Measurements from ENCODE around the gene LRRC49. TPM values are rescaled to one million over a fixed set of nuclear protein-coding genes. Genes with fewer than 3 reads are reported as not detected.

Gene LRRC49
- total RNA-seq, 2 experiments from 2014 or later, result not detected

DNA sequence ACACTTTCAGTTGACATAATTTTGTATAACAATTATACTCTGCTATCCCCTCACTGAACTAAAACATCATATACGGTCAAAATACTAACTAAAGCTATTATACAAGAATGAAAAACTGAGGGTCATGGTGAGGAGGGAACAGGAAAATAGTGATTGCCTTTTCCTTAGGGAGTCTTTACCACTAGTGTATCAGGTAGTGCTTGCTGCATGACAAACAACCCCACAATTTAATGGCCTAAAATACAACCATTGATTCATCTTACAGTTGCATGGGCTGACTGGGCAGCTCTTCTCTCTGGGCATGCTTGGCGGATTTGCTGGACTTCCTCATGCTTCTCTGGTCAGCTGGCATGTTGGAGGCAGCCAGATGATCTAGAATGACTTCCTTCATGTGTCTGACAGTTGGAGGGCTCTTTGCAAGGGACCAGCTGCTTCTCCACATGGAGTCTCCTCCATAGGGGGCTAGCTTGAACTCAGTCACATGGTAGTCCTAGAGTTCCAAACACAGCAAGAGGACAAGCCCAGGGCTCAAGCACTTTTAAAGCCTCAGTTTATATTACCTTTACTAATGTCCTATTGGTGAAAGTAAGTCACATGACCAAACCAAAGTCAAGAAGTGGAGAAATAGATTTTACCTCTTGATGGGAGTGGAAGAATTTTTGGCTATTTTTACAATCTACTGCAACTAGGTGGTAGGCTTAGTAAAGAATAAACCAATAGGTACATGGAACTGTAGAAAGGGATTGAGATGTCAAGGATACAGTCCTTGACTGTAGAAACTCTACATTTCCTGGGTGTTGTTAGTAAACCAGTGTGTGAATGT, 19.2 kb upstream of the LRRC49 start:
- no peak for TF ChIP-seq EZH2phosphoT487 (IDR thresholded peaks at IDR 0.05; ENCODE audit: borderline replicate concordance, low read depth, low read length)
- TF ChIP-seq, protein P1, sequence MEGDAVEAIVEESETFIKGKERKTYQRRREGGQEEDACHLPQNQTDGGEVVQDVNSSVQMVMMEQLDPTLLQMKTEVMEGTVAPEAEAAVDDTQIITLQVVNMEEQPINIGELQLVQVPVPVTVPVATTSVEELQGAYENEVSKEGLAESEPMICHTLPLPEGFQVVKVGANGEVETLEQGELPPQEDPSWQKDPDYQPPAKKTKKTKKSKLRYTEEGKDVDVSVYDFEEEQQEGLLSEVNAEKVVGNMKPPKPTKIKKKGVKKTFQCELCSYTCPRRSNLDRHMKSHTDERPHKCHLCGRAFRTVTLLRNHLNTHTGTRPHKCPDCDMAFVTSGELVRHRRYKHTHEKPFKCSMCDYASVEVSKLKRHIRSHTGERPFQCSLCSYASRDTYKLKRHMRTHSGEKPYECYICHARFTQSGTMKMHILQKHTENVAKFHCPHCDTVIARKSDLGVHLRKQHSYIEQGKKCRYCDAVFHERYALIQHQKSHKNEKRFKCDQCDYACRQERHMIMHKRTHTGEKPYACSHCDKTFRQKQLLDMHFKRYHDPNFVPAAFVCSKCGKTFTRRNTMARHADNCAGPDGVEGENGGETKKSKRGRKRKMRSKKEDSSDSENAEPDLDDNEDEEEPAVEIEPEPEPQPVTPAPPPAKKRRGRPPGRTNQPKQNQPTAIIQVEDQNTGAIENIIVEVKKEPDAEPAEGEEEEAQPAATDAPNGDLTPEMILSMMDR (conservative IDR thresholded peaks at IDR 0.05; ENCODE audit: low read length), result no peak
- H3K9me3 ChIP-seq (ENCODE audit: low read length), result no peaks in the 10 kb centered on the region
- H3K27ac ChIP-seq (ENCODE audit: low read depth, low read length, poor library complexity, severe bottlenecking), result no peak overlapping the region
- POLR2A ChIA-PET, result no interaction called here
- H3K9me2 ChIP-seq (ENCODE audit: insufficient read depth, low read length), result no peaks in the 10 kb centered on the region
- no peaks in the 10 kb centered on the region for H3K36me3 ChIP-seq (ENCODE audit: insufficient read depth, low read length)
- no TSS peak for BruUV-seq (replicated peaks)
- no peak for DNase-seq (ENCODE audit: low spot score)
- intact Hi-C loops (cut with micrococcal nuclease; ENCODE audit: unreplicated experiment), result no loop called here
- no peak overlapping the region for H2AFZ ChIP-seq (ENCODE audit: low read length)
- no peak overlapping the region for H3K4me3 ChIP-seq (ENCODE audit: low read depth, low read length, poor library complexity, severe bottlenecking)
- CTCF ChIA-PET (ENCODE audit: unreplicated experiment), result no interaction called here
- no peaks in the 10 kb centered on the region for H4K20me1 ChIP-seq (ENCODE audit: insufficient read depth, low read length)
- no peaks in the 10 kb centered on the region for H3K79me2 ChIP-seq (ENCODE audit: insufficient read depth, low read depth, low read length)
- H3K4me2 ChIP-seq (ENCODE audit: low read length), result no peak overlapping the region
- H3K4me1 ChIP-seq (ENCODE audit: insufficient read depth, low read length, poor library complexity, severe bottlenecking), result no peaks in the 10 kb centered on the region

DNA sequence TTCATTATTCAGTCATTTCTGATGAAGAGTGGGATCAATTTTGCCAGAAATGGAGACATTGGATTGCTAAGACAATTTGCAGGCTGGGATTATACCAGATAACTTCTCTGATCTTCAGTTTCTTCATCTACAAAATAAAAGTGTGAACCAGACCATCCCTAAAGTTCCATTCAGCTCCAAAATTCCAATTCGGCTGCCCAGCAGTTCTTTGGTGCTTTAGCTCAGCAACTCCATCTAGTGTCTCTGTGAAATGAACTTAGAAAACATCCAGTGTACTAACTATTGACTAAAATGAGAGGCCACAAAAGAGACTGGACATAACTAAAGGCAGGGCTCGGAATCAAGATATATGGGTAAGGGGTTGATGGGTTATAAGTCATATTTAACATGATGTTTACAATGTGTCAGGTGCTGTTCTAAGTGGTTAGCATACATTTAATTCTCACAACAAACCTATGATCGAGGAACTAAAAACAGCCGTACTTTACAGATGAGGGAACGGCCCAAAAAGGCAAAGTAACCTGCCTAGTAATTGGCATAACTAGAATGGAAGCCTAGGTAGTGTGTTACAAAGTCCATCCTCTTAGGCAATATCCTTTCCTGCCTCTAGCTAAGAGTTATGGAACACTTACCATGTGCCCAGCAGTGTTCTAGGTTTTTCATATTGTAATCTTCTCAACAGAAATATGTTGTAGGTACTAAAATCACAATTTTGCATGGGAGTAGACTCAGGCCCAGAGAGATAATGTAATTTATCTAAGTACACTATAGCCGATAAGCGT, 17.4 kb upstream of the LRRC49 start:
- Histone ChIP-seq H3K4me1 (ENCODE audit: insufficient read depth, low read length, poor library complexity, severe bottlenecking) (no peaks in the 10 kb centered on the region), H3K9me3 (ENCODE audit: low read length) (no peaks in the 10 kb centered on the region), H3K27ac (ENCODE audit: low read depth, low read length, poor library complexity, severe bottlenecking) (no peak overlapping the region), H4K20me1 (ENCODE audit: insufficient read depth, low read length) (no peaks in the 10 kb centered on the region), H3K79me2 (ENCODE audit: insufficient read depth, low read depth, low read length) (no peaks in the 10 kb centered on the region), H3K9me2 (ENCODE audit: insufficient read depth, low read length) (no peaks in the 10 kb centered on the region), H3K36me3 (ENCODE audit: insufficient read depth, low read length) (no peaks in the 10 kb centered on the region), H2AFZ (ENCODE audit: low read length) (no peak overlapping the region), H3K4me2 (ENCODE audit: low read length) (no peak overlapping the region), H3K4me3 (ENCODE audit: low read depth, low read length, poor library complexity, severe bottlenecking) (no peak overlapping the region)
- no TSS peak for BruUV-seq (replicated peaks)
- TF ChIP-seq, protein P1 (conservative IDR thresholded peaks at IDR 0.05; ENCODE audit: low read length), result no peak
- TF ChIP-seq EZH2phosphoT487 (IDR thresholded peaks at IDR 0.05; ENCODE audit: borderline replicate concordance, low read depth, low read length), result no peak
- ChIA-PET POLR2A (no interaction called here), CTCF (ENCODE audit: unreplicated experiment) (no interaction called here)
- DNase-seq (ENCODE audit: low spot score), result no peak
- intact Hi-C loops (cut with micrococcal nuclease; ENCODE audit: unreplicated experiment), result no loop called here

DNA sequence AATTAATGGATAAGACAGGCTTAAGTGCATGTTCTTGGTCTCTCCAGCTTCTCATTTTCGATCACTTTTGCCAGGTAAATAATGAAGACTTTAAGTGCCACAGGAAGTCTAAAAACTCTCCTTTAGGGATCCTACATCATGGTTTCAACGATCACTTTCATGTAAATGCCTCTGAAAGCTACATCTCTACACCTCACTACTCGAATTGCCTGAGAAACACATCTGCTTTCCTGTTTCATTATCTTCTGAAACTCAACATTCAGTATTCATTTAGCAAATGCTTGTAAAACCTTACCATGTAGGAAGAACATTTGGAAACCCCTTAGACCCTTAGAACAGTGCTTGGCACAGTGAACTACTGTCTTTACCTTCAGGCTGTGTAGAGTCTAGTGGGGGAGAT, 16.6 kb upstream of the LRRC49 start:
- H3K4me3 ChIP-seq (ENCODE audit: low read depth, low read length, poor library complexity, severe bottlenecking), result no peak overlapping the region
- no peaks in the 10 kb centered on the region for H3K36me3 ChIP-seq (ENCODE audit: insufficient read depth, low read length)
- ChIA-PET POLR2A (no interaction called here), CTCF (ENCODE audit: unreplicated experiment) (no interaction called here)
- H3K4me2 ChIP-seq (ENCODE audit: low read length), result no peak overlapping the region
- H3K27ac ChIP-seq (ENCODE audit: low read depth, low read length, poor library complexity, severe bottlenecking), result no peak overlapping the region
- no peaks in the 10 kb centered on the region for H4K20me1 ChIP-seq (ENCODE audit: insufficient read depth, low read length)
- no TSS peak for BruUV-seq (replicated peaks)
- TF ChIP-seq, protein P1 (conservative IDR thresholded peaks at IDR 0.05; ENCODE audit: low read length), result no peak
- no peak for TF ChIP-seq EZH2phosphoT487 (IDR thresholded peaks at IDR 0.05; ENCODE audit: borderline replicate concordance, low read depth, low read length)
- no peaks in the 10 kb centered on the region for H3K79me2 ChIP-seq (ENCODE audit: insufficient read depth, low read depth, low read length)
- intact Hi-C loops (cut with micrococcal nuclease; ENCODE audit: unreplicated experiment), result no loop called here
- H3K9me3 ChIP-seq (ENCODE audit: low read length), result no peaks in the 10 kb centered on the region
- no peaks in the 10 kb centered on the region for H3K4me1 ChIP-seq (ENCODE audit: insufficient read depth, low read length, poor library complexity, severe bottlenecking)
- H2AFZ ChIP-seq (ENCODE audit: low read length), result no peak overlapping the region
- no peak for DNase-seq (ENCODE audit: low spot score)
- H3K9me2 ChIP-seq (ENCODE audit: insufficient read depth, low read length), result no peaks in the 10 kb centered on the region
